Stimulated activated CD4-positive, alpha-beta T cell treated with anti-CD3 and anti-CD28 coated beads, Interleukin-15, amount 100 ng/mL, for 1 hour (primary cell): ENCODE measurements around the gene INPP4B.

Source experiments
- DNase-seq, 2 donors: peaks; one replicate each; pipeline ENCODE4 v3.0.0-alpha.2; 2020; ENCODE audit warnings: low read depth in 1 of 2, low spot score in 1 of 2

The INPP4B gene

GRCh38 chr4:142846108-142846728 lies at the start of gene INPP4B:
Gene INPP4B, minus strand, starts transcription at chr4:142846301.
- peak; percentile 10 to 45 for DNase-seq

DNA sequence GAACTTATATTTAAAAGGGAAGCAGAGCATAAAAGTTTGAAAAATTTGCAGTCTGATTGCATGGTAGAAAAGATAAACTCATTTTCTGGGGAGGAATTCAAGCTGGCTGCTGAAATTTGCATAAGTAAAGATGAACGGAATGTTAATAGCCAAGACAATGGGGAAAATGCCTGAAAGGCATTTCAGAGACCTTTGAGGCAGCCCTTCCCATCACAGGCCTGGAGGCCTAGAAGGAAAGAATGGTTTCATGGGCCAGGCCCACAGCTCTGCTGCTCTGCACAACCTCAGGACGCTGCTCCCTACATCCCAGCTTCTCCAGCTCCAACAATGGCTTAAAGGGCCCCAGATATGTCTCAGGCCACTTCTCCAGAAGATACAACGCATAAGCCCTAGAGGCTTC lies 46.9 kb upstream of the INPP4B start:
- no peak for DNase-seq

GRCh38 chr4:142886566-142886965 lies 40.5 kb upstream of the INPP4B start:
- DNase-seq: no peak

DNA sequence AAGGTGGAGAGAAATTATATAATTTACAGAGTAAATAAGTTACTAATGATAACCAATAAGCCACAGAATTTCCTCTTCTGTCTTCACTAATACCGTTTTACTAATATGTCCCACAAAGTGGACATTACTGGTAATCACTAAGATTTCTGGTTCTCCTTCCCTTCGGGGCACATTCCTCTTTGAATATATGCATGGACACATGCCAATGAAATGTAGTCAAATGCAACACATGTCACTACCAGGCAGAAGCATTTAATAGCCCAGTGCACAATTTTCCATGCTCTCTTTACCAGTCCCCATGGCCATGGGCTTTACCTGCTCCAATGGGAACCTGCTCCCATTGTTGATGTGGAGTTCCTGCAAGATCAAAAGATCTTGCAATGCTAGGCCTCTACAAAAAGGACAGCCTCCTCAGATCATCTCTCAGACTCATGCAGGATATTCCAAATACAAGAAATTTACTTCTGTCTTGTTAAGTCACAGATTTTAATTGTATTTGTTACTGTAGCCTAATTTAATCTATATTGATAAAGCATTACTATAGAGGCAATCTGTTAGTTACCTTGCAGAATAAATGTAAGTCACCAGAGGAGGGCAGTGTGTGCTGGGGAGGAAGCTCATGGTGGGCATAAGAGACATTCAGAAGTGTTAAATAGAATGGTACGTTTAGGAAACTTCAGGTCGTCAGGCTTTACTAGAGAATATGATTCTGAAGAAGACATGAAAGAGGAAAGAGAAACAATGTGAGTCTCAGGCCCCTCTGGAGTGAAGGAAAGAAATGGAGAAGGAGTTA lies 37.1 kb upstream of the INPP4B start:
- no peak for DNase-seq

DNA sequence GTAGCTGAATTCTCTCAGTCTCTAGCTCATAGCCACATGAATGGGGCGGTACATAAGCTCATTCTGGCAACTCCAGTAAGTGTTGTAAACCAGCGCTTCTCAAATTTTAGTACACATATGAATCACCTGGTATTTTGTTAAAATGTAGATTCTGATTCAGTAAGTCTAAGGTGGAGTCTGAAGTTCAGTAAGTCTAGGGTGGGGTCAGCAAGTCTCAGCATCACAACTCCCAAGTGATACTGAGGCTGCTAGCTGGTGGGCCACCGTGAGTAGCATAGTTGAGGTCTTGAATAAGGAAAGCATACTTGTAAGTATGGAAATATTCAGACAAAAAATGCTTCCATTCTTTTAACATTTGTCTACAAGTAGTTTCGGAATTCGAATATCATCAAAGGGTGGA lies 36.1 kb upstream of the INPP4B start:
- DNase-seq: no peak

GRCh38 chr4:142881331-142881730 lies 35.2 kb upstream of the INPP4B start:
- no peak for DNase-seq

DNA sequence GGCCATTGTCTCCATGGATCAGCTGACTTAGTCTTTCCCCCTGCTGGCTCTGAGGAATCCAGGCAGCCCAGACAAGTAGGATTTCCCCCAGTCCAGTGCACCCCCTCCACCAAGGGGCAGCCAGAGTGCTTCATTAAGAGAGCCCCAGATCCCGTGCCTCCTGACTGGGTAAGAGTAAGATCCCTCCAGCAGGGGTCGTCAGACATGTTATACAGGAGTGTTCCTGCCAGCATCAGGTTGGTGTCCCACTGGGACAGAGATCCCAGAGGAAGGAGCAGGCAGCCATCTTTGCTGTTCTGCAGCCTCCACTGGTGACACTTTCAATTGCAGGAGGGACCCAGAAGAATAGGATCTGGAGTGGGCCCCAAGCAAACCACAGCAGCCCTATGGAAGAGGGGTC lies 29.0 kb upstream of the INPP4B start:
- no peak for DNase-seq

DNA sequence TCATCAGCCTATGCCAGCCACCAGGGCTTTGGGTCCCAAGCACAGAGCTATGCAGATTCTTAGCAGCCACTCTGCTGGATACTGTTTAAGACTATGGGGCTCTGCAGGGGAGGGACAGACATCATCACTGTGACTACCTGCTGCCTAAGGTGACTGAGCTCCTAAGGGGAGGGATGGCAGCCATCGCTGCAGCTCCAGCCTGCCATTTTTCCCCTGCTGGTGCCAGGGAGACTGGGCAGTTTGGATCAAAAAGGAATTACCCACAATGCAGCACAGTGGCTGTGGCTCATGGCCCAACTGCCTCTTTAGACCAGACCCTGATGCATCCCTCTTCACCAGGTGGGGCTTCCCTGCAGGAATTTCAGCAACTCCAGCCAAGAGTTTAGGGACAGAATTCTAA lies 28.6 kb upstream of the INPP4B start:
- DNase-seq: no peak

- no peak for DNase-seq
These were observed 20.6 kb upstream of the INPP4B start for GRCh38 chr4:142866685-142867084.

- no peak for DNase-seq
These were observed 15.2 kb upstream of the INPP4B start for GRCh38 chr4:142861351-142861750.

- DNase-seq: no peak
These were observed 12.9 kb upstream of the INPP4B start for GRCh38 chr4:142858965-142859364.

DNA sequence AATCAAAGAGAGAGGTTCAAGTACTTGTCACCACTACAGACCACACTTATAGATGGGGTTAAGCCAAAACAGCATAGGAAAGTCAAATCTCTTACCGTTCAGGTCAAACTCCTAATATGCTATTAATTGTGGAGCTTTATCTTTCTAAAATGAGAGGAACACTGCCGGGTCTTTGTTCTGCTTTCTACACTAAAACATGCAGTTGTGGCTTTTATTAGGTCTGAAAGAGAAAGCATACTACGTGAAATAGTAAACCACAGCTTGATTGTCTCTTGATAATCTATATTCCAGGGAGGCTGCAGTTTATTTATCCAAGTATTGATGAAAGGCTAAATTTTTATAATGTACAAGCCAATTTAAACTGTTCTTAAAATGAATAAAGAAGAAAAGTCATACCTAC lies 12.3 kb upstream of the INPP4B start:
- DNase-seq: no peak

GRCh38 chr4:142856576-142856975 lies 10.5 kb upstream of the INPP4B start:
- no peak for DNase-seq

DNA sequence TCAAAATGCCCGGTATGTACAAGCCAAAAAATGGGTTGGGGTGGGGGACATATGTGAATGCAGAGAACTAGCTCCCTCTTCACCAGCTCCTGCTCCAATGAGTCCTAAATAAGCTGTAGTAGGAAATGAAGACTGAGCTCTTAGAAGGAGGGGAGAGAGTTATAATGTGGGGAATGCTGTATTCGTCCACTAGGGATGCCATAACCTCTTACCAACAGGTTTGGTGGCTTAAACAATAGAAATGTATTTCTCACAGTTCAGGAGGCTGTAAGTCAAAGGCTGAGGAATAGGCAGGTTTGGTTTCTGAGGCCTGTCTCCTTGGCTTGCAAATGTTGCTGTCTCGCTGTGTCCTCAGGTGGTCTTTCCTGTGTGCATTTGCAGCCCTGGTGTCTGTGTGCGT lies 4.4 kb upstream of the INPP4B start:
- no peak for DNase-seq

GRCh38 chr4:142846729-142847596 lies 862 bp upstream of the INPP4B start:
- DNase-seq: peak; percentile 55 to 59

GRCh38 chr4:142845293-142846107 lies 601 bp downstream of the INPP4B start:
- peak in 1 of 2 donors; percentile 5 for DNase-seq

DNA sequence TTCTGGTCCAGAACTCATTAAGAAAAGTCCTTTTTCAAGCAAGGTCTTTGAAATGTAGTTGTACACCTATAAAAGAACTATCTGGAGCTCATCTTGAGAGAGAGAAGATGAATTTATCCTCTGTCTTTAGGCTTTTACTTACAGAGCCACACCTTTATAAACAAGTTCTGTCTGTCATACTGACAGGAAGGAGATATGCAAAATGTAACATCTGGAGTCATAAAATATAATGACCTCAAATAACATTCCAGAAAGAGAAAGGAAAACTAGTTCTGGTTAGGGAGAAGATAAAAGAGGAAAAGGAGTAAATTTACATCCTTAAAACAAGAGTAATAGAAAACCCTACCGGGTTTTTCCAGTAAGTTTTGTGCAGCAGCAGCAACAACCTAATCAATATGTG lies 1.3 kb downstream of the INPP4B start:
- no peak for DNase-seq

- DNase-seq: no peak
These were observed 5.5 kb downstream of the INPP4B start for GRCh38 chr4:142840516-142841123.

GRCh38 chr4:142838778-142839177 lies 7.3 kb downstream of the INPP4B start:
- DNase-seq: no peak

DNA sequence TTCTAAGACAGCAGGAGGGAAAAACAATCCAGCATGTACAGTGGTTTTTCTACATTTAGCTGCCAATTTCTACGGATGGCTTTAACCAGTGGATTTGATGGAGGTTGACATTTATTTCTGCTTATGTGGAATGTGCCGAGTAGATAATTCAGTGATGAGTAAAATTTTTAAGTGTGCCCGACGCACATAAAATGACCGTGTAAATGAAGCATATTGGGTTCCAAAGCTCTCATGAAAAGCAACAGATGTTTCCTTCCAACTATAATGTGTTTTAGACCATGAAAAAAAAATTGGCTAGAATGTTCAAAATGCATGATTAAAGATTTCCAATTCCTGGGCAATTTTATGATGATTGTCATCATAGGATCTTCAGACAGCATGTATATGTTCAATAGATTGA lies 14.1 kb downstream of the INPP4B start:
- DNase-seq: no peak
